ENCODE measurements around the gene FHOD3. TPM values are rescaled to one million over a fixed set of nuclear protein-coding genes. Genes with fewer than 3 reads are reported as not detected.

FHOD3 gene
- total and polyA plus RNA-seq, 11 donors = 109 to 532 (median 262) TPM

DNA sequence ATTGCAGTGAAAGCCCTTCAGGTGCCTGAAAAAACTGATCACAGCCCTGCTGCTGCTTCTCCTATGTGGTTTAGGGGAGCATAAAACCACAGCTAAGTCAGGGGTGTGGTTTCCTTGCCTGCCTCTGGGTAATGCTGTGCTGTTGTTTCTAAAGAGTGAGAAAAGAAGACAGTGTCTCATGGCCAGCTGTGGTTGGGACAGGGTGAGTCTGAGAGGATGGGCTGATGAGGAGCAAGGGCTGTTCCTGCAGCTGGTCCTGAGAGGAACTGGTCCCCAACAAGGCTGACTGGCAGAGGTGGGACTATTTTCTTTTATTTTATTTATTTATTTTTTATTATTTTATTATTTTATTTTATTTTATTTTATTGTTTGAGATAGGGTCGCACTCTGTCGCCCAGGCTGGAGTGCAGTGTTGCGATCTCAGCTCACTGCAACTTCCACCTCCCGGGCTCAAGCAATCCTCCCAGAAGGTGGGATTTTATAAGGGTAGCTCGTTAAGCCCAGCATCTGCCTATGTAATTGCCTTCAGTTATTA is 236.7 kb downstream of the FHOD3 start:
- Histone ChIP-seq H3K27me3 (no peaks in the 10 kb centered on the region), H3K36me3 (no peaks in the 10 kb centered on the region), H3K4me3 (no peak overlapping the region), H3K27ac (no peak overlapping the region), H3K4me1 (peaks cover 0 to 24% (median under 1%) of the 10 kb centered on the region in 12 donors), H3K9me3 (no peaks in the 10 kb centered on the region)
- no peak for DNase-seq
- 87 to 94% (median 90%) methylated on average over 5 of the region's 5 CpGs for WGBS, 4 donors
- no peak for ATAC-seq
- intact Hi-C loops (cut with DNase I) = no loop called here
- TF ChIP-seq POLR2A (IDR thresholded peaks at IDR 0.05) = no peak
- TF ChIP-seq, protein P1, sequence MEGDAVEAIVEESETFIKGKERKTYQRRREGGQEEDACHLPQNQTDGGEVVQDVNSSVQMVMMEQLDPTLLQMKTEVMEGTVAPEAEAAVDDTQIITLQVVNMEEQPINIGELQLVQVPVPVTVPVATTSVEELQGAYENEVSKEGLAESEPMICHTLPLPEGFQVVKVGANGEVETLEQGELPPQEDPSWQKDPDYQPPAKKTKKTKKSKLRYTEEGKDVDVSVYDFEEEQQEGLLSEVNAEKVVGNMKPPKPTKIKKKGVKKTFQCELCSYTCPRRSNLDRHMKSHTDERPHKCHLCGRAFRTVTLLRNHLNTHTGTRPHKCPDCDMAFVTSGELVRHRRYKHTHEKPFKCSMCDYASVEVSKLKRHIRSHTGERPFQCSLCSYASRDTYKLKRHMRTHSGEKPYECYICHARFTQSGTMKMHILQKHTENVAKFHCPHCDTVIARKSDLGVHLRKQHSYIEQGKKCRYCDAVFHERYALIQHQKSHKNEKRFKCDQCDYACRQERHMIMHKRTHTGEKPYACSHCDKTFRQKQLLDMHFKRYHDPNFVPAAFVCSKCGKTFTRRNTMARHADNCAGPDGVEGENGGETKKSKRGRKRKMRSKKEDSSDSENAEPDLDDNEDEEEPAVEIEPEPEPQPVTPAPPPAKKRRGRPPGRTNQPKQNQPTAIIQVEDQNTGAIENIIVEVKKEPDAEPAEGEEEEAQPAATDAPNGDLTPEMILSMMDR (IDR thresholded peaks at IDR 0.05) = no peak

DNA sequence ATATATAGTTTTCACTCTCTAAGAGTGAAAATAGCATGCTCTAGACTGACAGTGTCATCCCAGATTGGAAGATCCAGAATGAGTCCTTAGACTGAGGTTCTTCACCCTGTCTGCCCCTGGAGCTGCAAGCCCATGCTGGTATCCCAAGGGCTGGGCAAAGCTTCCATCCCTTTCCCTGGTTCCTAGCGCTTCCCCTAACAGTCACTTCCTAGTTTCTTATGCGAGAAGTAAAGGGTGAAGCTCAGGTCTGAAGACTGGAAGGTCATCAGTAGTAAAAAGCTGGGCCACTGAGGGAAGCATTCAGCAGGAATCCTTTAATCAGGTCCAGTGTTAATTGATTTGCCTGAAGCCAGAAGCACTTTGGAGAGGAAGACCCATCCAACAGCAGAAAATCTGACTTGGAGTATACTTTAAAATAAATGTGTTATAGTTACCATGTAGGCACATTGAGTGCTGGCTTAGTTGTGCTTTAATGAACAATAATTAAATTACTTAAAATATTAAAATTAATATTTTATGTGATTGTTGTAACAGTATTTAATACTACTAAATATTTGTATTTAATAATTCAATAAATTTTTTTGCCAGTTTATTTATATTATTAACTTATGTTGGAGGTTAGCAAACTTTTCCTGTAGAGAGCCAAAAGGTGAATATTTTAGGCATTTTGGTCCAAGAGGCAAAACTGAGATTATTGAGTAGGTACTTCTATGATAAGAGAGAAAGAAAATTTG is 237.9 kb downstream of the FHOD3 start:
- no peaks in the 10 kb centered on the region for H3K36me3 ChIP-seq
- ATAC-seq (no peak), DNase-seq (no peak)
- no peaks in the 10 kb centered on the region for H3K9me3 ChIP-seq
- H3K4me1 ChIP-seq = peaks cover 0 to 27% (median 0%) of the 10 kb centered on the region in 12 donors
- no peak overlapping the region for H3K27ac ChIP-seq
- no peaks in the 10 kb centered on the region for H3K27me3 ChIP-seq
- intact Hi-C loops (cut with DNase I) = no loop called here
- TF ChIP-seq, protein P1 (IDR thresholded peaks at IDR 0.05) = no peak
- no peak for TF ChIP-seq POLR2A (IDR thresholded peaks at IDR 0.05)
- WGBS, 4 donors = 69 to 88% (median 85%) methylated on average over 2 of the region's 2 CpGs
- no peak overlapping the region for H3K4me3 ChIP-seq

DNA sequence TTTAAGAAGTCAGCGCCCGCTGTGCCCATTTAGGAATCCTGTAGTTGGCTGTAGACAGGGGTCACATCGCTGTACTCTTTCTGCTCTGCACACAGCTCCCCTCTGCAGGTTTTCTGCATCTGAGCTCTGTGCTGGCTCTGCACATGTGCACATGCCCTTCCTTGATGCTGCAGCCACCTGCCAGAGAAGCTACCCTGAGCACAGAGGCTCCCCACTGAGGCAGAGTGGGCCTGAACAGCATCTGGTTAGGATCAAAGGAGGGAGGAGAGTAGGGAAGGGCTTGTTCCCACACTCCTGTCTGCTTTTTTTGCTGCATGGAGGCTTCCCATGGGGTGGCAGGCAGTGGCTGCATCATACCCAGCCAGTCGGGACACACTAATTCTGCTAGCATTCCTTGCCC is 238.9 kb downstream of the FHOD3 start:
- Histone ChIP-seq H3K27ac (peak overlapping the region in 1 of 12 donors; percentile 1), H3K4me3 (no peak overlapping the region), H3K4me1 (peaks cover 0 to 27% (median 0%) of the 10 kb centered on the region in 12 donors), H3K36me3 (no peaks in the 10 kb centered on the region), H3K27me3 (no peaks in the 10 kb centered on the region), H3K9me3 (no peaks in the 10 kb centered on the region)
- DNase-seq (no peak), ATAC-seq (peak in 2 of 4 donors; percentile 27 to 40)
- TF ChIP-seq, protein P1 (IDR thresholded peaks at IDR 0.05) = no peak
- TF ChIP-seq POLR2A (IDR thresholded peaks at IDR 0.05) = no peak
- WGBS, 4 donors = 59 to 70% (median 68%) methylated on average over 4 of the region's 4 CpGs
- intact Hi-C loops (cut with DNase I) = no loop called here

DNA sequence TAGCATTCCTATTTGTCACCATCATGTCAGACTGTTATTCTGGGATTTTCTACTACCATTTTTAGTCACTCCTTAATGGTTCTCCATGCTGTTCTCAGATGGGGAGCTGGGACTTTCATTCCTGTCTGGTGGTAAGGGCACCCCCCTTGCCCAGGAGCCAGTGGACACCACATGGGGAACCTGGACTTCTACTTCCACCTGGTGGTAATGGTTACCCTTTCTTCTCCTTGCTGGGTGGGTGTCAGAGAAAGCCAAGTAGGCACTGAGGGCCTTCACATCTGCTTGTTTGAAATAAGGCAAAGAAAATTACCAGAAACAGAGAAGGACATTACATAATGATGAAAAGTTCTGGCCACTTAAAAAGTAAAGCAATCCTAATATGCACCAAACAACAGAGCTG is 239.8 kb downstream of the FHOD3 start:
- TF ChIP-seq, protein P1 (IDR thresholded peaks at IDR 0.05) = no peak
- TF ChIP-seq POLR2A (IDR thresholded peaks at IDR 0.05) = no peak

More for the DNA sequence above, 239.8 kb downstream of the FHOD3 start:
- intact Hi-C loops (cut with DNase I) = no loop called here
- H3K9me3 ChIP-seq = no peaks in the 10 kb centered on the region
- DNase-seq = no peak
- no peaks in the 10 kb centered on the region for H3K36me3 ChIP-seq
- H3K4me1 ChIP-seq = peaks cover 0 to 27% (median 0%) of the 10 kb centered on the region in 12 donors
- no peaks in the 10 kb centered on the region for H3K27me3 ChIP-seq
- H3K27ac ChIP-seq = no peak overlapping the region
- no peak for ATAC-seq
- H3K4me3 ChIP-seq = no peak overlapping the region
